Measurements from ENCODE around the gene EMSY. TPM values are rescaled to one million over a fixed set of nuclear protein-coding genes. Genes with fewer than 3 reads are reported as not detected.

The EMSY gene
- total and polyA plus RNA-seq, 8 donors = 3.7 to 185 (median 17.3) TPM

GRCh38 chr11:76419896-76420295 is 24.9 kb upstream of the EMSY start:
- TF ChIP-seq POLR2A (IDR thresholded peaks at IDR 0.05) (no peak), POLR2AphosphoS5 (IDR thresholded peaks at IDR 0.05) (no peak), EP300 (IDR thresholded peaks at IDR 0.05) (no peak), CTCF (IDR thresholded peaks at IDR 0.05) (no peak)
- Histone ChIP-seq H3K9me3 (no peaks in the 10 kb centered on the region), H3K4me1 (no peaks in the 10 kb centered on the region), H3K4me3 (no peak overlapping the region), H3K27me3 (no peaks in the 10 kb centered on the region), H3K27ac (no peak overlapping the region), H3K36me3 (no peaks in the 10 kb centered on the region)
- no peak for DNase-seq
- WGBS, 5 donors = 47 to 70% (median 61%) methylated on average over 3 of the region's 3 CpGs
- intact Hi-C loops (cut with DNase I; ENCODE audit: low total_unique reads) = no loop called here

- intact Hi-C loops (cut with DNase I; ENCODE audit: low total_unique reads) = no loop called here
- Histone ChIP-seq H3K27ac (no peak overlapping the region), H3K4me1 (no peaks in the 10 kb centered on the region), H3K27me3 (no peaks in the 10 kb centered on the region), H3K4me3 (no peak overlapping the region), H3K36me3 (no peaks in the 10 kb centered on the region), H3K9me3 (no peaks in the 10 kb centered on the region)
- WGBS, 5 donors = 33 to 59% (median 42%) methylated on average over 3 of the region's 3 CpGs
- TF ChIP-seq POLR2A (IDR thresholded peaks at IDR 0.05) (no peak), CTCF (IDR thresholded peaks at IDR 0.05) (no peak), POLR2AphosphoS5 (IDR thresholded peaks at IDR 0.05) (no peak)
- DNase-seq = no peak
Observed at GRCh38 chr11:76424379-76424778, 20.4 kb upstream of the EMSY start.

- DNase-seq = no peak
- intact Hi-C loops (cut with DNase I; ENCODE audit: low total_unique reads) = no loop called here
- Histone ChIP-seq H3K9me3 (no peaks in the 10 kb centered on the region), H3K27me3 (no peaks in the 10 kb centered on the region), H3K4me3 (no peak overlapping the region), H3K36me3 (no peaks in the 10 kb centered on the region), H3K4me1 (no peaks in the 10 kb centered on the region), H3K27ac (no peak overlapping the region)
- TF ChIP-seq POLR2AphosphoS5 (IDR thresholded peaks at IDR 0.05) = no peak
- no peak for TF ChIP-seq POLR2A (IDR thresholded peaks at IDR 0.05)
- TF ChIP-seq EP300 (IDR thresholded peaks at IDR 0.05) = no peak
- TF ChIP-seq CTCF (IDR thresholded peaks at IDR 0.05) = no peak
- WGBS, 5 donors = 83 to 92% (median 89%) methylated on average over 2 of the region's 2 CpGs
Observed at GRCh38 chr11:76424891-76425290, 19.9 kb upstream of the EMSY start.

DNA sequence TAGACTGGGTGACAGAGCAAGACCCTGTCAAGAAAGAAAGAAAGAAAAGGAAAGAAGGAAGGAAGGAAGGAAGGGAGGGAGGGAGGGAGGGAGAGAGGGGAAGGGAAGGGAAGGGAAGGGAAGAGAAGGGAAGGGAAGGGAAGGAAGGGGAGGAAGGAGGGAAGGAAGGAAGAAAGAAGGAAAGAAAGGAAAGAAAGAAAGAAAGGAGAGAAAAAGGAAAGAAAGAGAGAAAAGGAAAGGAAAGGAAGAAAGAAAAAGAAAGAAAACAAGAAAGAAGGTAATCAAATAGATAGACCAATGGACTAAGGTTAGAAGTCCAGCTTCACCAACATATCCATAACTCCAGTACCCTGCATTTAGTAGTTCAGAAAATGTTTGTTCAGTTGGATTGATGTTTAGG is 18.2 kb upstream of the EMSY start:
- Histone ChIP-seq H3K36me3 (no peaks in the 10 kb centered on the region), H3K4me1 (no peaks in the 10 kb centered on the region), H3K4me3 (no peak overlapping the region), H3K27ac (no peak overlapping the region), H3K9me3 (no peaks in the 10 kb centered on the region), H3K27me3 (no peaks in the 10 kb centered on the region)
- intact Hi-C loops (cut with DNase I; ENCODE audit: low total_unique reads) = no loop called here
- TF ChIP-seq EP300 (IDR thresholded peaks at IDR 0.05) (no peak), POLR2AphosphoS5 (IDR thresholded peaks at IDR 0.05) (no peak), POLR2A (IDR thresholded peaks at IDR 0.05) (no peak), CTCF (IDR thresholded peaks at IDR 0.05) (no peak)
- DNase-seq = no peak
